HepG2 (cell line): ENCODE data around the gene PRSS33. TPM values are rescaled to one million over a fixed set of nuclear protein-coding genes. Genes with fewer than 3 reads are reported as not detected.

Source experiments
- ATAC-seq: fragments of 200-7000 bp; cut with Tn5 transposase; 3 replicates; pipeline ENCODE4 v1.9.1; 2020; ENCODE audit warnings: mild to moderate bottlenecking, moderate library complexity
- BruUV-seq: library from RNA; stranded (reverse); fragments of 400-500 nt; replicated peaks from 2 replicates; lab custom pipeline; 2021; lab: Mats Ljungman, UMichigan
- CTCF ChIA-PET: fragments of 300-600 bp; formaldehyde crosslinking; extraction: SDS; loops from one replicate; lab custom pipeline; 2021; ENCODE audit warnings: low total read pairs, inconsistent platforms, low intra/inter-chr PET ratio; lab: Yijun Ruan, JAX
- POLR2A ChIA-PET: fragments of 350-600 bp; sonication (Branson Sonifier 250); formaldehyde crosslinking; loops from one replicate; lab custom pipeline; 2020; ENCODE audit warnings: antibody characterized with exemption, inconsistent platforms; lab: Yijun Ruan, JAX
- DNase-seq: peaks from one replicate; pipeline ENCODE4 v3.0.0-alpha.2; 2015; ENCODE audit warnings: low spot score
- FAIRE-seq: peaks from 3 replicates; lab custom pipeline; 2011; peaks lifted over from hg19 to GRCh38; lab: Jason Lieb, UNC
- H2AFZ ChIP-seq: one replicate; pipeline ENCODE4 v1.6.1; 2011; ENCODE audit warnings: low read length, inconsistent platforms
- H3K27ac ChIP-seq: fragments of 300-600 bp; 3 replicates; pipeline ENCODE4 v1.8.0; 2011; ENCODE audit warnings: mixed run types, mild to moderate bottlenecking, mixed read lengths, low read length, inconsistent platforms; ENCODE audit not compliant: insufficient read depth; ENCODE audit errors: extremely low read length
- H3K27me3 ChIP-seq, 2 experiments: fragments of 200-600 bp in 1 of 2; 2 replicates in 1 of 2; 3 replicates in 1 of 2; pipeline versions ENCODE4 v1.6.0 to v1.8.0; 2011; ENCODE audit warnings: low read length in 2 of 2, mild to moderate bottlenecking in 2 of 2, moderate library complexity in 2 of 2, inconsistent platforms in 1 of 2; ENCODE audit not compliant: insufficient read depth in 2 of 2, control insufficient read depth in 1 of 2
- H3K36me3 ChIP-seq, 2 experiments: fragments of 200-600 bp in 1 of 2; replicated peaks in 1 of 2; 2 replicates in 1 of 2; 3 replicates in 1 of 2; pipeline versions ENCODE4 v1.5.1 to v1.8.0; 2011; ENCODE audit warnings: low read length in 2 of 2, inconsistent platforms in 1 of 2; ENCODE audit not compliant: insufficient read depth in 2 of 2, control insufficient read depth in 1 of 2
- H3K4me1 ChIP-seq: 2 replicates; pipeline ENCODE4 v1.5.1; 2012; ENCODE audit warnings: low read length, inconsistent platforms; ENCODE audit not compliant: insufficient read depth
- H3K4me2 ChIP-seq: 2 replicates; pipeline ENCODE4 v1.6.0; 2011; ENCODE audit warnings: low read depth, low read length, inconsistent platforms
- H3K4me3 ChIP-seq, 3 experiments: fragments of 200-600 bp in 1 of 3; sonication (generic), shearing (Covaris generic) in 1 of 3; replicated peaks in 1 of 3; 2 replicates each; pipeline ENCODE4 v1.5.1; 2011 to 2016; ENCODE audit warnings: low read length in 3 of 3, inconsistent platforms in 2 of 3, low read depth in 2 of 3, mild to moderate bottlenecking in 2 of 3, control low read depth in 1 of 3, mixed read lengths in 1 of 3; ENCODE audit not compliant: insufficient read depth in 1 of 3
- H3K79me2 ChIP-seq: one replicate; pipeline ENCODE4 v1.6.1; 2011; ENCODE audit warnings: low read length, inconsistent platforms; ENCODE audit not compliant: insufficient read depth
- H3K9ac ChIP-seq: 2 replicates; pipeline ENCODE4 v1.6.0; 2011; ENCODE audit warnings: mild to moderate bottlenecking, low read depth, low read length, inconsistent platforms; ENCODE audit not compliant: insufficient read depth
- H3K9me3 ChIP-seq: 2 replicates; pipeline ENCODE4 v1.5.1; 2012; ENCODE audit warnings: mild to moderate bottlenecking, low read length
- H4K20me1 ChIP-seq: 2 replicates; pipeline ENCODE4 v1.6.0; 2011; ENCODE audit warnings: inconsistent platforms, mild to moderate bottlenecking, low read length, moderate library complexity; ENCODE audit not compliant: insufficient read depth
- GATAD2A ChIP-seq: IDR thresholded peaks from 2 replicates; pipeline ENCODE4 v1.6.1; 2016
- HNF1B ChIP-seq: sonication (generic); formaldehyde crosslinking; IDR thresholded peaks from 2 replicates; pipeline ENCODE4 v1.5.1; 2020; ENCODE audit warnings: mild to moderate bottlenecking, moderate library complexity, missing genetic modification reagents
- MLXIP ChIP-seq: sonication (generic); formaldehyde crosslinking; IDR thresholded peaks from 2 replicates; pipeline ENCODE4 v1.9.0; 2021; ENCODE audit warnings: missing genetic modification reagents, borderline replicate concordance
- MYNN ChIP-seq: sonication (generic); formaldehyde crosslinking; IDR thresholded peaks from 2 replicates; pipeline ENCODE4 v1.4.0; 2020; ENCODE audit warnings: mild to moderate bottlenecking, low read depth, missing genetic modification reagents
- NCOR1 ChIP-seq: fragments of 200-600 bp; sonication (generic); IDR thresholded peaks from 2 replicates; pipeline ENCODE4 v1.7.0; 2017; ENCODE audit warnings: antibody characterized with exemption, low read length, borderline replicate concordance
- ZBTB1 ChIP-seq: sonication (generic); formaldehyde crosslinking; IDR thresholded peaks from 2 replicates; pipeline ENCODE4 v1.4.0; 2020; ENCODE audit warnings: missing genetic modification reagents, borderline replicate concordance
- ZNF143 ChIP-seq: sonication (generic); formaldehyde crosslinking; IDR thresholded peaks from 2 replicates; pipeline ENCODE4 v1.4.0; 2020; ENCODE audit warnings: missing genetic modification reagents
- ZNF484 ChIP-seq: sonication (generic); formaldehyde crosslinking; IDR thresholded peaks from 2 replicates; pipeline ENCODE4 v1.5.1; 2020; ENCODE audit warnings: mild to moderate bottlenecking, low read depth, missing genetic modification reagents, borderline replicate concordance
- ZNF674 ChIP-seq: sonication (generic); formaldehyde crosslinking; IDR thresholded peaks from 2 replicates; pipeline ENCODE4 v1.5.0; 2020; ENCODE audit warnings: low read depth, mild to moderate bottlenecking, missing genetic modification reagents
- ZNF740 ChIP-seq: sonication (generic); formaldehyde crosslinking; IDR thresholded peaks from 2 replicates; pipeline ENCODE4 v1.4.0; 2020; ENCODE audit warnings: missing genetic modification reagents
- ZNF788 ChIP-seq: sonication (generic); formaldehyde crosslinking; IDR thresholded peaks from 2 replicates; pipeline ENCODE4 v1.5.0; 2020; ENCODE audit warnings: mild to moderate bottlenecking, missing genetic modification reagents, borderline replicate concordance
- WGBS: methylation state at CpG from one replicate; pipeline ENCODE4 v1.1.6; 2017; ENCODE audit warnings: low lambda C conversion rate; 5-methylcytosine and 5-hydroxymethylcytosine counted together
- in situ Hi-C: cut with HindIII; loops from 2 replicates; pipeline ENCODE4 v1.10.0; 2017; ENCODE audit warnings: low pct_unique_long_range_greater_than_20kb; ENCODE audit not compliant: extremely low pct_ligation_motif_present
- intact Hi-C: fragments of 100-400 bp; cut with micrococcal nuclease; formaldehyde crosslinking; loops from one replicate; pipeline ENCODE4 v1.10.0; 2022; ENCODE audit not compliant: unreplicated experiment
- polyA plus RNA-seq, 8 experiments: library from polyadenylated mRNA; depleted of rRNA in 3 of 8; stranded (reverse) in 7 of 8; unstranded in 1 of 8; fragments of >200 nt; fragmentation: Illumina TruSeq in 4 of 8; extraction: Trizol in 4 of 8; gene quantifications; 2 replicates each; pipeline versions ENCODE4 v1.2.1 to v1.2.3, GENCODE V29; 2011 to 2016; ENCODE audit warnings: low read depth in 4 of 8, missing spikeins in 1 of 8, mixed read lengths in 1 of 8; ENCODE audit not compliant: insufficient read depth in 1 of 8
- total RNA-seq, 5 experiments: library from RNA; depleted of rRNA; stranded (reverse); fragments of >200 nt; fragmentation: Illumina TruSeq; extraction: Trizol; gene quantifications; 2 replicates each; pipeline ENCODE4 v1.2.3, GENCODE V29; 2016; ENCODE audit warnings: low read depth in 1 of 5
- TF ChIP-seq, protein P1 (sequence below): sonication (generic); formaldehyde crosslinking; IDR thresholded peaks from 2 replicates; pipeline ENCODE4 v1.4.0; 2020; ENCODE audit warnings: mild to moderate bottlenecking, low read depth, missing genetic modification reagents
- TF ChIP-seq, protein P2 (sequence below): sonication (generic); formaldehyde crosslinking; IDR thresholded peaks from 2 replicates; pipeline ENCODE4 v1.5.0; 2020; ENCODE audit warnings: mild to moderate bottlenecking, missing genetic modification reagents

The PRSS33 gene
- total and polyA plus RNA-seq, 2 of the 13 experiments (the other 11 are each of a cell fraction or from before 2014, with no cell fraction given), result not detected

- TF ChIP-seq HNF1B (CRISPR knock-in tag) (no peak), NCOR1 (no peak), ZNF143 (CRISPR knock-in tag) (no peak), GATAD2A (CRISPR knock-in tag) (no peak), ZNF674 (CRISPR knock-in tag) (no peak)
- TF ChIP-seq, protein P1, sequence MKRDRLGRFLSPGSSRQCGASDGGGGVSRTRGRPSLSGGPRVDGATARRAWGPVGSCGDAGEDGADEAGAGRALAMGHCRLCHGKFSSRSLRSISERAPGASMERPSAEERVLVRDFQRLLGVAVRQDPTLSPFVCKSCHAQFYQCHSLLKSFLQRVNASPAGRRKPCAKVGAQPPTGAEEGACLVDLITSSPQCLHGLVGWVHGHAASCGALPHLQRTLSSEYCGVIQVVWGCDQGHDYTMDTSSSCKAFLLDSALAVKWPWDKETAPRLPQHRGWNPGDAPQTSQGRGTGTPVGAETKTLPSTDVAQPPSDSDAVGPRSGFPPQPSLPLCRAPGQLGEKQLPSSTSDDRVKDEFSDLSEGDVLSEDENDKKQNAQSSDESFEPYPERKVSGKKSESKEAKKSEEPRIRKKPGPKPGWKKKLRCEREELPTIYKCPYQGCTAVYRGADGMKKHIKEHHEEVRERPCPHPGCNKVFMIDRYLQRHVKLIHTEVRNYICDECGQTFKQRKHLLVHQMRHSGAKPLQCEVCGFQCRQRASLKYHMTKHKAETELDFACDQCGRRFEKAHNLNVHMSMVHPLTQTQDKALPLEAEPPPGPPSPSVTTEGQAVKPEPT (CRISPR knock-in tag), result no peak
Measured at GRCh38 chr16:2748757-2749455, 38.5 kb downstream of the PRSS33 start (continued).

DNA sequence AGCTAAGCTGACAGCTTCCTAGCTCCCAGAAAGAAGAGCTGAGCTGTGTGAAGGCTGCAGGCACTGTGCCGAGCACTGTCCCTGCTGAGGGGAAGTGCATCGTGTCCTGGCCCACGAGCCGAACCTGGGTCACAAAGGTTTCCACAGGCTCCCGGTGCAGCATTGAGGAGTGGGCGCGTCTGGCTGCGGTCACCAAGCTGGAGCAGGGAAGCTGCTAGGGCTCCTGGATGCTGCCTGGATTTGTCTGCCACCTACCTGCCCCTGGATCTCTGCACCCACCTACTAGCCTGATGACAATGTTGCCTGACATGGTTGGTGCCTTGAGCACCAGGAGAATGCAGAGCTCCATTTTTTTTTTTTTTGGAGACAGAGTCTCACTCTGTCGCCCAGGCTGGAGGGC, 41.4 kb downstream of the PRSS33 start:
- FAIRE-seq (no peak), ATAC-seq (no peak; the same call in 2 of the 3 replicates)
- CTCF ChIA-PET, result no interaction called here
- TF ChIP-seq MYNN (CRISPR knock-in tag) (no peak), ZNF484 (no peak), MLXIP (CRISPR knock-in tag) (no peak), ZBTB1 (CRISPR knock-in tag) (no peak), ZNF740 (CRISPR knock-in tag) (no peak), ZNF788 (CRISPR knock-in tag) (no peak)
- TF ChIP-seq, protein P2, sequence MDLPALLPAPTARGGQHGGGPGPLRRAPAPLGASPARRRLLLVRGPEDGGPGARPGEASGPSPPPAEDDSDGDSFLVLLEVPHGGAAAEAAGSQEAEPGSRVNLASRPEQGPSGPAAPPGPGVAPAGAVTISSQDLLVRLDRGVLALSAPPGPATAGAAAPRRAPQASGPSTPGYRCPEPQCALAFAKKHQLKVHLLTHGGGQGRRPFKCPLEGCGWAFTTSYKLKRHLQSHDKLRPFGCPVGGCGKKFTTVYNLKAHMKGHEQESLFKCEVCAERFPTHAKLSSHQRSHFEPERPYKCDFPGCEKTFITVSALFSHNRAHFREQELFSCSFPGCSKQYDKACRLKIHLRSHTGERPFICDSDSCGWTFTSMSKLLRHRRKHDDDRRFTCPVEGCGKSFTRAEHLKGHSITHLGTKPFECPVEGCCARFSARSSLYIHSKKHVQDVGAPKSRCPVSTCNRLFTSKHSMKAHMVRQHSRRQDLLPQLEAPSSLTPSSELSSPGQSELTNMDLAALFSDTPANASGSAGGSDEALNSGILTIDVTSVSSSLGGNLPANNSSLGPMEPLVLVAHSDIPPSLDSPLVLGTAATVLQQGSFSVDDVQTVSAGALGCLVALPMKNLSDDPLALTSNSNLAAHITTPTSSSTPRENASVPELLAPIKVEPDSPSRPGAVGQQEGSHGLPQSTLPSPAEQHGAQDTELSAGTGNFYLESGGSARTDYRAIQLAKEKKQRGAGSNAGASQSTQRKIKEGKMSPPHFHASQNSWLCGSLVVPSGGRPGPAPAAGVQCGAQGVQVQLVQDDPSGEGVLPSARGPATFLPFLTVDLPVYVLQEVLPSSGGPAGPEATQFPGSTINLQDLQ (CRISPR knock-in tag), result no peak

More for the DNA sequence above, 41.4 kb downstream of the PRSS33 start:
- WGBS, result 84% methylated on average over 8 of the region's 9 CpGs
- no TSS peak for BruUV-seq
- in situ Hi-C loops, result no loop called here
- H3K4me3 ChIP-seq, result no peak overlapping the region
- H2AFZ ChIP-seq, result no peak overlapping the region
- peaks cover 9% of the 10 kb centered on the region for H3K79me2 ChIP-seq
- H3K9ac ChIP-seq, result no peak overlapping the region
- H3K9me3 ChIP-seq, result no peaks in the 10 kb centered on the region
- intact Hi-C loops, result no loop called here
- DNase-seq, result no peak
- POLR2A ChIA-PET, result no interaction called here
- peaks cover 8% of the 10 kb centered on the region for H3K4me1 ChIP-seq
- H4K20me1 ChIP-seq, result no peaks in the 10 kb centered on the region
- no peaks in the 10 kb centered on the region for H3K27me3 ChIP-seq
- H3K36me3 ChIP-seq, result peaks cover 2 to 4% of the 10 kb centered on the region in 2 experiments; a peak in 2 of 5 replicates
- no peak overlapping the region for H3K27ac ChIP-seq
- H3K4me2 ChIP-seq, result no peak overlapping the region
